HepG2 (cell line): ENCODE results near the gene NEDD4L. TPM values are rescaled to one million over a fixed set of nuclear protein-coding genes. Genes with fewer than 3 reads are reported as not detected.

ENCODE experiments used
- ADNP ChIP-seq: sonication (generic); formaldehyde crosslinking; IDR thresholded peaks from 2 replicates; pipeline ENCODE4 v1.4.0; 2020; ENCODE audit warnings: missing genetic modification reagents
- CEBPG ChIP-seq: IDR thresholded peaks from 2 replicates; pipeline ENCODE4 v1.6.1; 2016
- GFI1 ChIP-seq: sonication (generic); formaldehyde crosslinking; IDR thresholded peaks from 2 replicates; pipeline ENCODE4 v1.5.0; 2020; ENCODE audit warnings: missing genetic modification reagents, mild to moderate bottlenecking, borderline replicate concordance
- HCFC1 ChIP-seq: fragments of 150-350 bp; IDR thresholded peaks from 2 replicates; pipeline ENCODE4 v1.6.1; 2014; ENCODE audit warnings: low read depth, low read length
- KAT8 ChIP-seq: IDR thresholded peaks from 2 replicates; pipeline ENCODE4 v1.6.1; 2016; ENCODE audit warnings: missing genetic modification reagents, missing compliant biosample characterization
- MXD4 ChIP-seq: IDR thresholded peaks from 2 replicates; pipeline ENCODE4 v1.6.1; 2016; ENCODE audit warnings: mild to moderate bottlenecking, missing biosample characterization, missing genetic modification reagents
- NFE2L2 ChIP-seq: fragments of 150-350 bp; IDR thresholded peaks from 2 replicates; pipeline ENCODE4 v1.6.1; 2014; ENCODE audit warnings: low read length
- NR2F1 ChIP-seq, 2 experiments: fragments of 450-650 bp in 1 of 2; formaldehyde crosslinking in 1 of 2; IDR thresholded peaks; 2 replicates each; pipeline versions ENCODE4 v1.5.0 to v1.6.1; 2016 to 2020; ENCODE audit warnings: mild to moderate bottlenecking in 1 of 2, missing compliant biosample characterization in 1 of 2, missing genetic modification reagents in 1 of 2, moderate library complexity in 1 of 2
- PHF20 ChIP-seq: sonication (generic); formaldehyde crosslinking; IDR thresholded peaks from 2 replicates; pipeline ENCODE4 v1.5.0; 2020; ENCODE audit warnings: mild to moderate bottlenecking, missing genetic modification reagents
- RAD21 ChIP-seq: fragments of 450-650 bp; formaldehyde crosslinking; IDR thresholded peaks from 2 replicates; pipeline ENCODE4 v1.5.0; 2020; ENCODE audit warnings: mild to moderate bottlenecking
- SNAPC2 ChIP-seq: sonication (generic); formaldehyde crosslinking; IDR thresholded peaks from 2 replicates; pipeline ENCODE4 v1.8.1; 2022; ENCODE audit warnings: mild to moderate bottlenecking, missing genetic modification reagents
- SRF ChIP-seq: IDR thresholded peaks from 2 replicates; pipeline ENCODE4 v1.6.1; 2011; ENCODE audit warnings: mild to moderate bottlenecking, low read depth, low read length, moderate library complexity
- TFDP1 ChIP-seq: IDR thresholded peaks from 2 replicates; pipeline ENCODE4 v1.6.1; 2016; ENCODE audit warnings: missing compliant biosample characterization, missing genetic modification reagents, borderline replicate concordance
- ZBTB34 ChIP-seq: sonication (generic); formaldehyde crosslinking; IDR thresholded peaks from 2 replicates; pipeline ENCODE4 v1.8.0; 2022; ENCODE audit warnings: mild to moderate bottlenecking, missing genetic modification reagents
- ZNF138 ChIP-seq: sonication (generic); formaldehyde crosslinking; IDR thresholded peaks from 2 replicates; pipeline ENCODE4 v1.5.0; 2020; ENCODE audit warnings: mild to moderate bottlenecking, low read depth, missing genetic modification reagents
- ZNF160 ChIP-seq: sonication (generic); formaldehyde crosslinking; IDR thresholded peaks from 2 replicates; pipeline ENCODE4 v1.8.0; 2022; ENCODE audit warnings: mild to moderate bottlenecking, inconsistent platforms, missing genetic modification reagents
- ZNF512 ChIP-seq: sonication (generic); formaldehyde crosslinking; IDR thresholded peaks from 2 replicates; pipeline ENCODE4 v1.4.0; 2020; ENCODE audit warnings: mild to moderate bottlenecking, missing genetic modification reagents
- ZNF605 ChIP-seq: sonication (generic); formaldehyde crosslinking; IDR thresholded peaks from 2 replicates; pipeline ENCODE4 v1.8.0; 2022; ENCODE audit warnings: mild to moderate bottlenecking, missing genetic modification reagents
- ZNF629 ChIP-seq: sonication (generic); formaldehyde crosslinking; conservative IDR thresholded peaks from 2 replicates; pipeline ENCODE4 v1.5.0; 2020; ENCODE audit warnings: missing genetic modification reagents
- ZNF75D ChIP-seq: sonication (generic); formaldehyde crosslinking; IDR thresholded peaks from 2 replicates; pipeline ENCODE4 v1.8.1; 2023; ENCODE audit warnings: missing genetic modification reagents, mild to moderate bottlenecking, borderline replicate concordance
- polyA plus RNA-seq, 8 experiments: library from polyadenylated mRNA; depleted of rRNA in 3 of 8; stranded (reverse) in 7 of 8; unstranded in 1 of 8; fragments of >200 nt; fragmentation: Illumina TruSeq in 4 of 8; extraction: Trizol in 4 of 8; gene quantifications; 2 replicates each; pipeline versions ENCODE4 v1.2.1 to v1.2.3, GENCODE V29; 2011 to 2016; ENCODE audit warnings: low read depth in 4 of 8, missing spikeins in 1 of 8, mixed read lengths in 1 of 8; ENCODE audit not compliant: insufficient read depth in 1 of 8
- total RNA-seq, 5 experiments: library from RNA; depleted of rRNA; stranded (reverse); fragments of >200 nt; fragmentation: Illumina TruSeq; extraction: Trizol; gene quantifications; 2 replicates each; pipeline ENCODE4 v1.2.3, GENCODE V29; 2016; ENCODE audit warnings: low read depth in 1 of 5
- TF ChIP-seq, protein P1 (sequence below): sonication (generic); formaldehyde crosslinking; IDR thresholded peaks from 2 replicates; pipeline ENCODE4 v1.8.1; 2023; ENCODE audit warnings: mild to moderate bottlenecking, moderate library complexity, missing genetic modification reagents
- TF ChIP-seq, protein P2 (sequence below): IDR thresholded peaks from 2 replicates; pipeline ENCODE4 v1.6.1; 2016; ENCODE audit warnings: mild to moderate bottlenecking, missing biosample characterization, missing genetic modification reagents
- TF ChIP-seq, protein P3 (sequence below): sonication (generic); formaldehyde crosslinking; IDR thresholded peaks from 2 replicates; pipeline ENCODE4 v1.4.0; 2020; ENCODE audit warnings: missing genetic modification reagents

The NEDD4L gene
- total and polyA plus RNA-seq, 2 of the 13 experiments (the other 11 are each of a cell fraction or from before 2014, with no cell fraction given): 168 to 390 TPM

- TF ChIP-seq ZNF138 (CRISPR knock-in tag) (no peak), ZNF75D (CRISPR knock-in tag) (no peak), ZNF160 (CRISPR knock-in tag) (no peak), KAT8 (CRISPR knock-in tag) (peak; percentile 30; the same call in 1 of the 2 replicates), ZNF629 (CRISPR knock-in tag) (no peak), MXD4 (peak; percentile 43; the same call in 1 of the 2 replicates), SRF (no peak), ZNF512 (no peak), RAD21 (no peak), TFDP1 (CRISPR knock-in tag) (no peak), PHF20 (CRISPR knock-in tag) (no peak), GFI1 (CRISPR knock-in tag) (no peak), ZNF605 (CRISPR knock-in tag) (no peak), NFE2L2 (no peak), HCFC1 (no peak), ZBTB34 (CRISPR knock-in tag) (no peak), CEBPG (CRISPR knock-in tag) (0 out of 2 replicates have a peak, but pooled peaks have one; percentile 15), SNAPC2 (CRISPR knock-in tag) (no peak), ADNP (CRISPR knock-in tag) (no peak), NR2F1 (CRISPR knock-in tag; IDR thresholded peaks at IDR 0.05) (peak; percentile 71 to 75)
- TF ChIP-seq, protein P1, sequence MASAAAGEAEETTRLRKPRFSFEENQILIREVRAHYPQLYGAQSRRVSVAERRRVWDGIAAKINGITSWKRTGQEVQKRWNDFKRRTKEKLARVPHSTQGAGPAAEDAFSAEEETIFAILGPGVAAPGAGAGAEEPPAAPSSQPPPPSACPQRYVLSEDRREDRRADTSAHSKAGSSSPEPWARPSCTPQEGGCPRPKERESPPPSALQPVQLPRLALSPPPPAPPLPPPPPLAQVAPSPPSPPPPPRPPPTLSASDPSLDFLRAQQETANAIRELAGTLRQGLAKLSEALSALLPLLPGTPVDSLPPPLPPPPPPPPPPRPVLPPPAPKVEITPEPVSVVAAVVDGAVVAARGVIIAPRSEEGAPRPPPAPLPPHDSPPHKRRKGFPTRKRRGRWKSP: no peak; the same call in 1 of the 2 replicates
- TF ChIP-seq, protein P2, sequence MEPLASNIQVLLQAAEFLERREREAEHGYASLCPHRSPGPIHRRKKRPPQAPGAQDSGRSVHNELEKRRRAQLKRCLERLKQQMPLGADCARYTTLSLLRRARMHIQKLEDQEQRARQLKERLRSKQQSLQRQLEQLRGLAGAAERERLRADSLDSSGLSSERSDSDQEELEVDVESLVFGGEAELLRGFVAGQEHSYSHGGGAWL: no peak
- TF ChIP-seq, protein P3, sequence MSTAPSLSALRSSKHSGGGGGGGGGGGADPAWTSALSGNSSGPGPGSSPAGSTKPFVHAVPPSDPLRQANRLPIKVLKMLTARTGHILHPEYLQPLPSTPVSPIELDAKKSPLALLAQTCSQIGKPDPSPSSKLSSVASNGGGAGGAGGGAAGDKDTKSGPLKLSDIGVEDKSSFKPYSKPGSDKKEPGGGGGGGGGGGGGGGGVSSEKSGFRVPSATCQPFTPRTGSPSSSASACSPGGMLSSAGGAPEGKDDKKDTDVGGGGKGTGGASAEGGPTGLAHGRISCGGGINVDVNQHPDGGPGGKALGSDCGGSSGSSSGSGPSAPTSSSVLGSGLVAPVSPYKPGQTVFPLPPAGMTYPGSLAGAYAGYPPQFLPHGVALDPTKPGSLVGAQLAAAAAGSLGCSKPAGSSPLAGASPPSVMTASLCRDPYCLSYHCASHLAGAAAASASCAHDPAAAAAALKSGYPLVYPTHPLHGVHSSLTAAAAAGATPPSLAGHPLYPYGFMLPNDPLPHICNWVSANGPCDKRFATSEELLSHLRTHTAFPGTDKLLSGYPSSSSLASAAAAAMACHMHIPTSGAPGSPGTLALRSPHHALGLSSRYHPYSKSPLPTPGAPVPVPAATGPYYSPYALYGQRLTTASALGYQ (CRISPR knock-in tag): no peak
These were observed 179.8 kb downstream of the NEDD4L start (continued) for GRCh38 chr18:58223717-58224424.
